Trophoblast cell (in vitro differentiated cells and primary cell): ENCODE data around the gene AADACL3. TPM values are rescaled to one million over a fixed set of nuclear protein-coding genes. Genes with fewer than 3 reads are reported as not detected.
A peak's percentile ranks its signal among the peaks of the same experiment; 100 is the strongest.

ENCODE experiments used
- DNase-seq, 2 donors: peaks; one replicate each; pipeline ENCODE4 v3.0.0-alpha.2; 2016
- H2AFZ ChIP-seq: 2 replicates; pipeline ENCODE4 v1.6.1; 2013; ENCODE audit warnings: low read length, moderate library complexity, mild to moderate bottlenecking; ENCODE audit not compliant: insufficient read depth, poor library complexity
- H2AK5ac ChIP-seq: 2 replicates; pipeline ENCODE4 v1.6.1; 2013; ENCODE audit warnings: mild to moderate bottlenecking, low read length
- H2BK120ac ChIP-seq: 2 replicates; pipeline ENCODE4 v1.6.1; 2013; ENCODE audit warnings: low read length, mild to moderate bottlenecking, moderate library complexity; ENCODE audit not compliant: insufficient read depth, poor library complexity
- H2BK12ac ChIP-seq: 2 replicates; pipeline ENCODE4 v1.6.1; 2013; ENCODE audit warnings: mild to moderate bottlenecking, low read length, moderate library complexity
- H2BK5ac ChIP-seq: 2 replicates; pipeline ENCODE4 v1.6.1; 2013; ENCODE audit warnings: low read length, low read depth, moderate library complexity, mild to moderate bottlenecking; ENCODE audit not compliant: poor library complexity
- H3K14ac ChIP-seq: 2 replicates; pipeline ENCODE4 v1.6.1; 2013; ENCODE audit warnings: mild to moderate bottlenecking, low read length
- H3K18ac ChIP-seq: 2 replicates; pipeline ENCODE4 v1.6.1; 2013; ENCODE audit warnings: mild to moderate bottlenecking, low read length
- H3K23ac ChIP-seq: 2 replicates; pipeline ENCODE4 v1.6.1; 2013; ENCODE audit warnings: low read length
- H3K27ac ChIP-seq: 2 replicates; pipeline ENCODE4 v1.5.1; 2013; ENCODE audit warnings: low read depth, mild to moderate bottlenecking, inconsistent platforms, low read length, moderate library complexity
- H3K27me3 ChIP-seq: 2 replicates; pipeline ENCODE4 v1.6.1; 2013; ENCODE audit warnings: inconsistent platforms, mild to moderate bottlenecking, low read length, moderate library complexity; ENCODE audit not compliant: insufficient read depth
- H3K36me3 ChIP-seq, 2 experiments: 1 replicate in 1 of 2; 2 replicates in 1 of 2; pipeline ENCODE4 v1.6.1; 2013; ENCODE audit warnings: low read length in 2 of 2, mild to moderate bottlenecking in 2 of 2, moderate library complexity in 1 of 2; ENCODE audit not compliant: insufficient read depth in 2 of 2, control insufficient read depth in 1 of 2
- H3K4ac ChIP-seq: 2 replicates; pipeline ENCODE4 v1.6.1; 2013; ENCODE audit warnings: low read depth, mild to moderate bottlenecking, low read length, moderate library complexity
- H3K4me1 ChIP-seq, 2 experiments: 1 replicate in 1 of 2; 2 replicates in 1 of 2; pipeline ENCODE4 v1.6.1; 2013; ENCODE audit warnings: low read length in 2 of 2, mild to moderate bottlenecking in 2 of 2, moderate library complexity in 1 of 2; ENCODE audit not compliant: insufficient read depth in 2 of 2, control insufficient read depth in 1 of 2
- H3K4me2 ChIP-seq: 2 replicates; pipeline ENCODE4 v1.6.1; 2013; ENCODE audit warnings: inconsistent platforms, mild to moderate bottlenecking, low read length, moderate library complexity
- H3K4me3 ChIP-seq: 2 replicates; pipeline ENCODE4 v1.5.1; 2013; ENCODE audit warnings: mild to moderate bottlenecking, low read depth, low read length, inconsistent platforms
- H3K79me1 ChIP-seq: one replicate; pipeline ENCODE4 v1.6.1; 2013; ENCODE audit warnings: low read length
- H3K79me2 ChIP-seq: 2 replicates; pipeline ENCODE4 v1.6.1; 2013; ENCODE audit warnings: low read length, mild to moderate bottlenecking; ENCODE audit not compliant: control insufficient read depth, insufficient read depth, poor library complexity
- H3K9ac ChIP-seq: 2 replicates; pipeline ENCODE4 v1.6.1; 2013; ENCODE audit warnings: mild to moderate bottlenecking, low read length
- H3K9me3 ChIP-seq: 2 replicates; pipeline ENCODE4 v1.6.1; 2013; ENCODE audit warnings: low read depth, mild to moderate bottlenecking, control low read depth, inconsistent platforms, low read length; ENCODE audit not compliant: insufficient read depth
- H4K12ac ChIP-seq: 2 replicates; pipeline ENCODE4 v1.6.1; 2013; ENCODE audit warnings: low read depth, mild to moderate bottlenecking, low read length, moderate library complexity
- H4K8ac ChIP-seq: 2 replicates; pipeline ENCODE4 v1.6.1; 2013; ENCODE audit warnings: low read depth, mild to moderate bottlenecking, low read length, moderate library complexity
- H4K91ac ChIP-seq: one replicate; pipeline ENCODE4 v1.6.1; 2013; ENCODE audit warnings: low read depth, mild to moderate bottlenecking, low read length, moderate library complexity
- WGBS: extraction: QIAGEN DNeasy Blood & Tissue Kit; methylation state at CpG from one replicate; pipeline ENCODE4 v1.1.7; 2013; ENCODE audit warnings: missing lambda C conversion rate; ENCODE audit not compliant: insufficient read length, insufficient coverage; ENCODE audit errors: extremely low coverage; 5-methylcytosine and 5-hydroxymethylcytosine counted together
- polyA plus RNA-seq: library from polyadenylated mRNA; stranded (reverse); fragments of 200-250 nt; gene quantifications from 2 replicates; pipeline ENCODE4 v1.2.3, GENCODE V29; 2013

AADACL3 gene, protein sequence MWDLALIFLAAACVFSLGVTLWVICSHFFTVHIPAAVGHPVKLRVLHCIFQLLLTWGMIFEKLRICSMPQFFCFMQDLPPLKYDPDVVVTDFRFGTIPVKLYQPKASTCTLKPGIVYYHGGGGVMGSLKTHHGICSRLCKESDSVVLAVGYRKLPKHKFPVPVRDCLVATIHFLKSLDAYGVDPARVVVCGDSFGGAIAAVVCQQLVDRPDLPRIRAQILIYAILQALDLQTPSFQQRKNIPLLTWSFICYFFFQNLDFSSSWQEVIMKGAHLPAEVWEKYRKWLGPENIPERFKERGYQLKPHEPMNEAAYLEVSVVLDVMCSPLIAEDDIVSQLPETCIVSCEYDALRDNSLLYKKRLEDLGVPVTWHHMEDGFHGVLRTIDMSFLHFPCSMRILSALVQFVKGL
- 0.27 and 0.35 TPM in 2 replicates for polyA plus RNA-seq

DNA sequence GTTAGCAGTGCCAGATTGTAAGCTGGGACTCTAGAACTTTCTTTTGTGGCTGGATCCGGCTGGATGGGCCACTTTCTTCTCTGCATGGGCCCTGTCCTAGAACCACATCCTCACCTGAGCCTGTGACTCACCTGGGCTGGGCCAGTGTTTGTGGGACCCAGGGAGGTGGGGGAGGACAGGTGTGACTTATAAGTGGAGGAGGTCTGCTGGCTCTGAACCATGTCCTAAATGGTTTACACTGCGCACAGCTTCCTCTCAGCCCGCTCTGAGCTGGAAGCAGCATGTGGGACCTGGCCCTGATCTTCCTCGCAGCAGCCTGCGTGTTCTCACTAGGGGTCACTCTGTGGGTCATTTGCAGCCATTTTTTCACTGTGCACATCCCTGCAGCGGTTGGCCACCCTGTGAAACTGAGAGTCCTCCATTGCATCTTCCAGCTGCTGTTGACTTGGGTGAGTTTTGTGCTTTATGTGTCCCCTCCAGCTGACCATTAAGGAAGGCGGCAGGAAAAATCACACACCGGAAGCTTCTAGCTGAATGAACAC lies at the start of gene AADACL3:
Gene AADACL3, plus strand, starts transcription at position 215 of the 542 bp plus-strand sequence. Its CDS starts 67 bp downstream, at position 282.
- no peak within 1 kb of the TSS for H3K9ac ChIP-seq
- WGBS = no CpG with 5 or more reads among the region's 8 CpGs

DNA sequence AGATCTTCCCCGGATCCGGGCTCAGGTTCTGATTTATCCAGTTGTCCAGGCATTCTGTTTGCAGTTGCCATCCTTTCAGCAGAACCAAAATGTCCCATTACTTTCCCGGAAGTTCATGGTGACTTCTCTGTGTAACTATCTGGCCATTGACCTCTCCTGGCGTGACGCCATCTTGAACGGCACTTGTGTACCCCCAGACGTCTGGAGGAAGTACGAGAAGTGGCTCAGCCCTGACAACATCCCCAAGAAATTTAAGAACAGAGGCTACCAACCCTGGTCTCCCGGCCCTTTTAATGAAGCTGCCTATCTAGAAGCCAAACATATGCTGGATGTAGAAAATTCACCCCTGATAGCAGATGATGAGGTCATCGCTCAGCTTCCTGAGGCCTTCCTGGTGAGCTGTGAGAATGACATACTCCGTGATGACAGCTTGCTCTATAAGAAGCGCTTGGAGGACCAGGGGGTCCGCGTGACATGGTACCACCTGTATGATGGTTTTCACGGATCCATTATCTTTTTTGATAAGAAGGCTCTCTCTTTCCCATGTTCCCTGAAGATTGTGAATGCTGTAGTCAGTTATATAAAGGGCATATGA lies 49.7 kb upstream of the AADACL3 start:
- H3K4me2 ChIP-seq = no peak overlapping the region
- no peak overlapping the region for H2BK120ac ChIP-seq
- H3K4ac ChIP-seq = no peak overlapping the region
- no peak overlapping the region for H3K14ac ChIP-seq
- H3K9me3 ChIP-seq = no peaks in the 10 kb centered on the region
- DNase-seq = no peak
- H3K4me1 ChIP-seq = no peaks in the 10 kb centered on the region
- no CpG with 5 or more reads among the region's 15 CpGs for WGBS
- no peak overlapping the region for H2BK12ac ChIP-seq
- no peak overlapping the region for H4K8ac ChIP-seq
- H3K18ac ChIP-seq = no peak overlapping the region
- H3K9ac ChIP-seq = no peak overlapping the region
- no peak overlapping the region for H3K23ac ChIP-seq
- H2AK5ac ChIP-seq = no peak overlapping the region
- no peaks in the 10 kb centered on the region for H3K27me3 ChIP-seq
- H4K91ac ChIP-seq = no peak overlapping the region
- H3K79me1 ChIP-seq = no peaks in the 10 kb centered on the region
- no peak overlapping the region for H4K12ac ChIP-seq
- no peak overlapping the region for H2BK5ac ChIP-seq
- no peaks in the 10 kb centered on the region for H3K36me3 ChIP-seq
- no peak overlapping the region for H3K27ac ChIP-seq
- H3K4me3 ChIP-seq = no peak overlapping the region
- no peaks in the 10 kb centered on the region for H3K79me2 ChIP-seq
- no peak overlapping the region for H2AFZ ChIP-seq

More for the DNA sequence above, at the start of gene AADACL3:
- Histone ChIP-seq H3K79me2 (peaks cover 2% of the 10 kb centered on the region), H2BK120ac (peak within 1 kb of the TSS; percentile 18), H3K36me3 (no peaks in the 10 kb centered on the region), H2AFZ (no peak within 1 kb of the TSS), H3K4me1 (peaks cover 20 to 37% of the 10 kb centered on the region in 2 experiments), H4K8ac (peak within 1 kb of the TSS; percentile 2), H2BK5ac (peak within 1 kb of the TSS; percentile 70), H2AK5ac (no peak within 1 kb of the TSS), H3K14ac (peak within 1 kb of the TSS; percentile 7), H3K27ac (peak within 1 kb of the TSS; percentile 38), H3K79me1 (peaks cover 12% of the 10 kb centered on the region), H3K27me3 (no peaks in the 10 kb centered on the region), H2BK12ac (peak within 1 kb of the TSS; percentile 51), H3K4me3 (peak within 1 kb of the TSS; percentile 40), H3K4ac (no peak within 1 kb of the TSS), H4K91ac (peak within 1 kb of the TSS; percentile 58), H3K18ac (peak within 1 kb of the TSS; percentile 54), H4K12ac (no peak within 1 kb of the TSS), H3K4me2 (no peak within 1 kb of the TSS), H3K23ac (no peak within 1 kb of the TSS), H3K9me3 (peaks cover 3% of the 10 kb centered on the region)
- DNase-seq = peak; percentile 70 to 71

DNA sequence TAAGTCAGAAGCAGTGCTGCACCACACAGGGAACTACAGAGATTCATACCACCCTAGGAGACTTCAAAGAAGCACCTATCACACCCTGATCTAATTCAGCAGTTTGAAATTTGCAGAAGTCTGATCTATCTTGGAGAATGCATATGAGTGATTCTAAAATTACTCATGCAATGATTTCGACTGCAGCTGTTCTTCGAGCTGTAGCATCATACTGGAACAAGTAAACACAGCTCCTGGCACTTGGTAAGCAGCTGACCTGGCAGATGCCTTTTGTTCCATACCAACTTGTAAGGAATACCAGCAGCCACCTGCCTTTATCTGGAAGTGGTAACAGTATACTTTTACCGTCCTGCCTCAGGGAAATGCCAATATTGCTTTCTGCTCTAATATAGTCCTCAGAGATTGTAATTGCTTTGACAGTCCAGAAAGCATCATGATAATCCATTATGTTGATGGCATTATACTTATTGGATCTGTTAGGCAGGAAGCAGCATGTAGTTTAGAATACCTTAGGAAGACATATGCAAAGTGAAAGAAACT lies 46.3 kb upstream of the AADACL3 start:
- Histone ChIP-seq H3K36me3 (no peaks in the 10 kb centered on the region), H2AK5ac (no peak overlapping the region)

DNA sequence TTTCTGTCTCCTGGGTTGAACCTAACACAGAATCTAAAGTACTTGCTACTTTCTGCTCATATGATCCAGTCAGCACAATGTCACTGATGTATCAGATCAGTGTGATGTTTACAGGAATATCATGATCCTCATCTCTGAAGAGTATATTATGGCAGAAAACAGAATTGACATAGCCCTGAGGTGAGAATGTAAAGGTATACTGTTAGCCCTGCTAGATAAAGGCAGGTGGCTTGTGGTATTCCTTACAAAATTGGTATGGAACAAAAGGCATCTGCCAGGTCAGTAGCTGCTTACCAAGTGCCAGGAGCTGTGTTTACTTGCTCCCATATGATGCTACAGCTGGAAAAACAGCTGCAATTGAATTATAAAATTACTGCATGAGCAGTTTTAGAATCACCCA lies 41.6 kb upstream of the AADACL3 start:
- H2BK5ac ChIP-seq = no peak overlapping the region
- H3K36me3 ChIP-seq = no peaks in the 10 kb centered on the region
- no peak overlapping the region for H3K4ac ChIP-seq
- H3K9ac ChIP-seq = no peak overlapping the region
- H3K23ac ChIP-seq = no peak overlapping the region
- no peak overlapping the region for H3K14ac ChIP-seq
- no peak overlapping the region for H3K4me2 ChIP-seq
- no peaks in the 10 kb centered on the region for H3K4me1 ChIP-seq
- H2BK12ac ChIP-seq = no peak overlapping the region
- no peak overlapping the region for H3K27ac ChIP-seq
- DNase-seq = no peak
- H4K12ac ChIP-seq = no peak overlapping the region
- no peak overlapping the region for H2BK120ac ChIP-seq
- no peak overlapping the region for H2AK5ac ChIP-seq
- no peaks in the 10 kb centered on the region for H3K79me1 ChIP-seq
- no peak overlapping the region for H4K91ac ChIP-seq
- peaks cover 2% of the 10 kb centered on the region for H3K9me3 ChIP-seq
- no peak overlapping the region for H2AFZ ChIP-seq
- no peak overlapping the region for H3K4me3 ChIP-seq
- H3K18ac ChIP-seq = no peak overlapping the region
- no peak overlapping the region for H4K8ac ChIP-seq
- H3K27me3 ChIP-seq = no peaks in the 10 kb centered on the region
- H3K79me2 ChIP-seq = no peaks in the 10 kb centered on the region

More for the DNA sequence above, 46.3 kb upstream of the AADACL3 start:
- H3K14ac ChIP-seq = no peak overlapping the region
- no peaks in the 10 kb centered on the region for H3K4me1 ChIP-seq
- no peaks in the 10 kb centered on the region for H3K9me3 ChIP-seq
- no peak overlapping the region for H2BK12ac ChIP-seq
- H4K8ac ChIP-seq = no peak overlapping the region
- H3K4ac ChIP-seq = no peak overlapping the region
- WGBS = no CpG with 5 or more reads among the region's 3 CpGs
- no peak overlapping the region for H3K4me2 ChIP-seq
- no peak overlapping the region for H4K12ac ChIP-seq
- no peak overlapping the region for H2BK120ac ChIP-seq
- H3K79me1 ChIP-seq = no peaks in the 10 kb centered on the region
- H3K23ac ChIP-seq = no peak overlapping the region
- H3K79me2 ChIP-seq = no peaks in the 10 kb centered on the region
- DNase-seq = peak; percentile 7 to 43
- H3K9ac ChIP-seq = no peak overlapping the region
- no peak overlapping the region for H4K91ac ChIP-seq
- no peak overlapping the region for H3K18ac ChIP-seq
- H2AFZ ChIP-seq = no peak overlapping the region
- no peak overlapping the region for H2BK5ac ChIP-seq
- no peak overlapping the region for H3K27ac ChIP-seq
- no peak overlapping the region for H3K4me3 ChIP-seq
- no peaks in the 10 kb centered on the region for H3K27me3 ChIP-seq
